PC-3 (cell line): ENCODE data around the gene RETREG1. TPM values are rescaled to one million over a fixed set of nuclear protein-coding genes. Genes with fewer than 3 reads are reported as not detected.

Experiments
- ATAC-seq: fragments of 200-7000 bp; cut with Tn5 transposase; 2 replicates; pipeline ENCODE4 v1.9.1; 2020; ENCODE audit warnings: mild to moderate bottlenecking, moderate library complexity
- BruUV-seq: library from RNA; stranded (reverse); fragments of 400-500 nt; replicated peaks from 2 replicates; lab custom pipeline; 2021; lab: Mats Ljungman, UMichigan
- CTCF ChIA-PET: fragments of 300-600 bp; sonication (Branson Sonifier 250); formaldehyde crosslinking; loops from one replicate; lab custom pipeline; 2022; ENCODE audit warnings: antibody characterized with exemption; lab: Charles Lee
- POLR2A ChIA-PET: fragments of 300-600 bp; sonication (Branson Sonifier 250); formaldehyde crosslinking; loops from one replicate; lab custom pipeline; 2022; ENCODE audit warnings: antibody characterized with exemption; ENCODE audit not compliant: unreplicated experiment; lab: Charles Lee
- DNase-seq: peaks from one replicate; pipeline ENCODE4 v3.0.0-alpha.2; 2015
- H2AFZ ChIP-seq: fragments of 300-600 bp; sonication (generic); 2 replicates; pipeline ENCODE4 v1.6.0; 2016; ENCODE audit warnings: antibody characterized with exemption, low read length
- H3F3A ChIP-seq: fragments of 300-600 bp; sonication (generic); one replicate; pipeline ENCODE4 v1.6.0; 2017; ENCODE audit warnings: antibody characterized with exemption, low read length, control low read depth, mild to moderate bottlenecking; ENCODE audit not compliant: unreplicated experiment
- H3K27ac ChIP-seq: fragments of 300-600 bp; sonication (generic); 2 replicates; pipeline ENCODE4 v1.5.1; 2016; ENCODE audit warnings: mild to moderate bottlenecking, low read length
- H3K27me3 ChIP-seq: fragments of 300-600 bp; sonication (generic); 2 replicates; pipeline ENCODE4 v1.6.1; 2016; ENCODE audit warnings: low read length, mixed read lengths
- H3K36me3 ChIP-seq: fragments of 300-600 bp; sonication (generic); 2 replicates; pipeline ENCODE4 v1.6.1; 2016; ENCODE audit warnings: low read depth, mixed run types, low read length, mixed read lengths
- H3K4me1 ChIP-seq: fragments of 300-600 bp; sonication (generic); 2 replicates; pipeline ENCODE4 v1.5.1; 2016; ENCODE audit warnings: low read length; ENCODE audit not compliant: insufficient read depth
- H3K4me2 ChIP-seq: fragments of 300-600 bp; sonication (generic); 2 replicates; pipeline ENCODE4 v1.6.0; 2016; ENCODE audit warnings: low read length
- H3K4me3 ChIP-seq: fragments of 300-600 bp; sonication (generic); 2 replicates; pipeline ENCODE4 v1.5.1; 2016; ENCODE audit warnings: mild to moderate bottlenecking, low read length, mixed read lengths
- H3K79me2 ChIP-seq: fragments of 300-600 bp; sonication (generic); 2 replicates; pipeline ENCODE4 v1.6.1; 2017; ENCODE audit warnings: low read length, mixed read lengths
- H3K9ac ChIP-seq: fragments of 300-600 bp; sonication (generic); 2 replicates; pipeline ENCODE4 v1.6.0; 2016; ENCODE audit warnings: mild to moderate bottlenecking, low read length
- H3K9me2 ChIP-seq: fragments of 300-600 bp; sonication (generic); replicated peaks from 2 replicates; pipeline ENCODE4 v1.6.1; 2016; ENCODE audit warnings: mixed run types, low read length, mixed read lengths
- H3K9me3 ChIP-seq: fragments of 300-600 bp; sonication (generic); 2 replicates; pipeline ENCODE4 v1.6.1; 2016; ENCODE audit warnings: low read length, mixed read lengths
- H4K20me1 ChIP-seq: fragments of 300-600 bp; sonication (generic); 2 replicates; pipeline ENCODE4 v1.6.1; 2016; ENCODE audit warnings: low read length, mixed read lengths
- CTCF ChIP-seq: fragments of 300-600 bp; sonication (generic); conservative IDR thresholded peaks from 2 replicates; pipeline ENCODE4 v1.5.1; 2017; ENCODE audit warnings: antibody characterized with exemption, low read depth, mild to moderate bottlenecking, low read length
- EZH2 ChIP-seq: fragments of 300-600 bp; sonication (generic); IDR thresholded peaks from one replicate; pipeline ENCODE4 v1.6.1; 2017; ENCODE audit warnings: antibody characterized with exemption, mild to moderate bottlenecking, low read length; ENCODE audit not compliant: unreplicated experiment
- EZH2phosphoT487 ChIP-seq: fragments of 300-600 bp; sonication (generic); IDR thresholded peaks from 2 replicates; pipeline ENCODE4 v1.6.1; 2018; ENCODE audit warnings: mild to moderate bottlenecking, antibody characterized with exemption, low read length, borderline replicate concordance
- intact Hi-C: fragments of 100-400 bp; cut with micrococcal nuclease; formaldehyde crosslinking; loops from 2 replicates; pipeline ENCODE4 v1.9.0; 2023
- total RNA-seq: library from RNA; depleted of rRNA; stranded (reverse); fragments of >200 nt; gene quantifications from 2 replicates; pipeline ENCODE4 v1.2.3, GENCODE V29; 2014

The RETREG1 gene
- total RNA-seq, 1 experiment from 2014 or later, result 1.7 TPM

GRCh38 chr5:16603295-16603694 is 13.5 kb downstream of the RETREG1 start:
- Histone ChIP-seq H3K4me3 (no peak overlapping the region), H3K27me3 (no peaks in the 10 kb centered on the region), H3K79me2 (no peaks in the 10 kb centered on the region), H3K27ac (no peak overlapping the region), H3K4me1 (no peaks in the 10 kb centered on the region), H2AFZ (no peak overlapping the region), H3K9ac (no peak overlapping the region), H4K20me1 (no peaks in the 10 kb centered on the region), H3F3A (no peaks in the 10 kb centered on the region), H3K9me3 (no peaks in the 10 kb centered on the region), H3K9me2 (no peaks in the 10 kb centered on the region), H3K36me3 (no peaks in the 10 kb centered on the region), H3K4me2 (no peak overlapping the region)
- no peak for TF ChIP-seq CTCF
- intact Hi-C loops, result no loop called here
- CTCF ChIA-PET, result no interaction called here
- ATAC-seq (no peak), DNase-seq (no peak)
- BruUV-seq, result no TSS peak
- POLR2A ChIA-PET, result no interaction called here

- H3K4me2 ChIP-seq, result no peak overlapping the region
- no peaks in the 10 kb centered on the region for H3F3A ChIP-seq
- CTCF ChIA-PET, result no interaction called here
- no peaks in the 10 kb centered on the region for H3K4me1 ChIP-seq
- H3K4me3 ChIP-seq, result no peak overlapping the region
- H2AFZ ChIP-seq, result no peak overlapping the region
- POLR2A ChIA-PET, result no interaction called here
- no peak for ATAC-seq
- no peak overlapping the region for H3K27ac ChIP-seq
- no peaks in the 10 kb centered on the region for H4K20me1 ChIP-seq
- TF ChIP-seq CTCF, result no peak
- TF ChIP-seq EZH2, result no peak
- TF ChIP-seq EZH2phosphoT487, result no peak
- H3K79me2 ChIP-seq, result no peaks in the 10 kb centered on the region
- H3K27me3 ChIP-seq, result no peaks in the 10 kb centered on the region
- intact Hi-C loops, result no loop called here
- H3K36me3 ChIP-seq, result no peaks in the 10 kb centered on the region
- no peak overlapping the region for H3K9ac ChIP-seq
- no TSS peak for BruUV-seq
- DNase-seq, result no peak
- H3K9me2 ChIP-seq, result no peaks in the 10 kb centered on the region
- H3K9me3 ChIP-seq, result no peaks in the 10 kb centered on the region
These were observed 14.6 kb downstream of the RETREG1 start for GRCh38 chr5:16602182-16602581.

- Histone ChIP-seq H3K9me3 (no peaks in the 10 kb centered on the region), H2AFZ (no peak overlapping the region), H3K27me3 (no peaks in the 10 kb centered on the region), H3K4me3 (no peak overlapping the region), H3K9ac (no peak overlapping the region), H3K4me2 (no peak overlapping the region), H3K79me2 (no peaks in the 10 kb centered on the region), H3K27ac (no peak overlapping the region), H3F3A (no peaks in the 10 kb centered on the region), H4K20me1 (no peaks in the 10 kb centered on the region), H3K9me2 (no peaks in the 10 kb centered on the region), H3K36me3 (no peaks in the 10 kb centered on the region), H3K4me1 (no peaks in the 10 kb centered on the region)
- BruUV-seq, result no TSS peak
- ChIA-PET CTCF (no interaction called here), POLR2A (no interaction called here)
- no peak for TF ChIP-seq CTCF
- no peak for TF ChIP-seq EZH2
- TF ChIP-seq EZH2phosphoT487, result no peak
- ATAC-seq, result no peak
- intact Hi-C loops, result no loop called here
- no peak for DNase-seq
These were observed 15.9 kb downstream of the RETREG1 start for GRCh38 chr5:16600946-16601345.
